HepG2 (cell line): Measurements from ENCODE around the gene RNF150. TPM values are rescaled to one million over a fixed set of nuclear protein-coding genes. Genes with fewer than 3 reads are reported as not detected.

Source experiments
- ATAC-seq: fragments of 200-7000 bp; cut with Tn5 transposase; 3 replicates; pipeline ENCODE4 v1.9.1; 2020; ENCODE audit warnings: mild to moderate bottlenecking, moderate library complexity
- BruUV-seq: library from RNA; stranded (reverse); fragments of 400-500 nt; replicated peaks from 2 replicates; lab custom pipeline; 2021; lab: Mats Ljungman, UMichigan
- CTCF ChIA-PET: fragments of 300-600 bp; formaldehyde crosslinking; extraction: SDS; loops from one replicate; lab custom pipeline; 2021; ENCODE audit warnings: low total read pairs, inconsistent platforms, low intra/inter-chr PET ratio; lab: Yijun Ruan, JAX
- POLR2A ChIA-PET: fragments of 350-600 bp; sonication (Branson Sonifier 250); formaldehyde crosslinking; loops from one replicate; lab custom pipeline; 2020; ENCODE audit warnings: antibody characterized with exemption, inconsistent platforms; lab: Yijun Ruan, JAX
- DNase-seq: peaks from one replicate; pipeline ENCODE4 v3.0.0-alpha.2; 2015; ENCODE audit warnings: low spot score
- FAIRE-seq: peaks from 3 replicates; lab custom pipeline; 2011; peaks lifted over from hg19 to GRCh38; lab: Jason Lieb, UNC
- H2AFZ ChIP-seq: one replicate; pipeline ENCODE4 v1.6.1; 2011; ENCODE audit warnings: low read length, inconsistent platforms
- H3K27ac ChIP-seq: fragments of 300-600 bp; 3 replicates; pipeline ENCODE4 v1.8.0; 2011; ENCODE audit warnings: mixed run types, mild to moderate bottlenecking, mixed read lengths, low read length, inconsistent platforms; ENCODE audit not compliant: insufficient read depth; ENCODE audit errors: extremely low read length
- H3K27me3 ChIP-seq, 2 experiments: fragments of 200-600 bp in 1 of 2; 2 replicates in 1 of 2; 3 replicates in 1 of 2; pipeline versions ENCODE4 v1.6.0 to v1.8.0; 2011; ENCODE audit warnings: low read length in 2 of 2, mild to moderate bottlenecking in 2 of 2, moderate library complexity in 2 of 2, inconsistent platforms in 1 of 2; ENCODE audit not compliant: insufficient read depth in 2 of 2, control insufficient read depth in 1 of 2
- H3K36me3 ChIP-seq, 2 experiments: fragments of 200-600 bp in 1 of 2; replicated peaks in 1 of 2; 2 replicates in 1 of 2; 3 replicates in 1 of 2; pipeline versions ENCODE4 v1.5.1 to v1.8.0; 2011; ENCODE audit warnings: low read length in 2 of 2, inconsistent platforms in 1 of 2; ENCODE audit not compliant: insufficient read depth in 2 of 2, control insufficient read depth in 1 of 2
- H3K4me1 ChIP-seq: 2 replicates; pipeline ENCODE4 v1.5.1; 2012; ENCODE audit warnings: low read length, inconsistent platforms; ENCODE audit not compliant: insufficient read depth
- H3K4me2 ChIP-seq: 2 replicates; pipeline ENCODE4 v1.6.0; 2011; ENCODE audit warnings: low read depth, low read length, inconsistent platforms
- H3K4me3 ChIP-seq, 3 experiments: fragments of 200-600 bp in 1 of 3; sonication (generic), shearing (Covaris generic) in 1 of 3; replicated peaks in 1 of 3; 2 replicates each; pipeline ENCODE4 v1.5.1; 2011 to 2016; ENCODE audit warnings: low read length in 3 of 3, inconsistent platforms in 2 of 3, low read depth in 2 of 3, mild to moderate bottlenecking in 2 of 3, control low read depth in 1 of 3, mixed read lengths in 1 of 3; ENCODE audit not compliant: insufficient read depth in 1 of 3
- H3K79me2 ChIP-seq: one replicate; pipeline ENCODE4 v1.6.1; 2011; ENCODE audit warnings: low read length, inconsistent platforms; ENCODE audit not compliant: insufficient read depth
- H3K9ac ChIP-seq: 2 replicates; pipeline ENCODE4 v1.6.0; 2011; ENCODE audit warnings: mild to moderate bottlenecking, low read depth, low read length, inconsistent platforms; ENCODE audit not compliant: insufficient read depth
- H3K9me3 ChIP-seq: 2 replicates; pipeline ENCODE4 v1.5.1; 2012; ENCODE audit warnings: mild to moderate bottlenecking, low read length
- H4K20me1 ChIP-seq: 2 replicates; pipeline ENCODE4 v1.6.0; 2011; ENCODE audit warnings: inconsistent platforms, mild to moderate bottlenecking, low read length, moderate library complexity; ENCODE audit not compliant: insufficient read depth
- CERS6 ChIP-seq: sonication (generic); formaldehyde crosslinking; IDR thresholded peaks from 2 replicates; pipeline ENCODE4 v1.5.0; 2020; ENCODE audit warnings: missing genetic modification reagents
- MXD1 ChIP-seq: sonication (generic); formaldehyde crosslinking; IDR thresholded peaks from 2 replicates; pipeline ENCODE4 v1.4.0; 2020; ENCODE audit warnings: mild to moderate bottlenecking, missing genetic modification reagents
- NFRKB ChIP-seq: fragments of 450-650 bp; IDR thresholded peaks from 2 replicates; pipeline ENCODE4 v1.6.1; 2017
- RARA ChIP-seq: IDR thresholded peaks from 2 replicates; pipeline ENCODE4 v1.6.1; 2016; ENCODE audit warnings: missing genetic modification reagents, missing compliant biosample characterization
- SIX1 ChIP-seq: sonication (generic); formaldehyde crosslinking; IDR thresholded peaks from 2 replicates; pipeline ENCODE4 v1.4.0; 2020; ENCODE audit warnings: missing genetic modification reagents, borderline replicate concordance
- TMF1 ChIP-seq: sonication (generic); formaldehyde crosslinking; IDR thresholded peaks from 2 replicates; pipeline ENCODE4 v1.8.1; 2022; ENCODE audit warnings: low read depth, missing genetic modification reagents
- USF2 ChIP-seq, 2 experiments: sonication (generic) in 1 of 2; formaldehyde crosslinking in 1 of 2; IDR thresholded peaks; 2 replicates each; pipeline versions ENCODE4 v1.5.1 to v1.6.1; 2011 to 2020; ENCODE audit warnings: borderline replicate concordance in 1 of 2, low read depth in 1 of 2, low read length in 1 of 2, mild to moderate bottlenecking in 1 of 2, missing genetic modification reagents in 1 of 2, moderate library complexity in 1 of 2
- ZFP36 ChIP-seq: fragments of 150-350 bp; IDR thresholded peaks from 2 replicates; pipeline ENCODE4 v1.6.1; 2018; ENCODE audit warnings: borderline replicate concordance, low read length, low read depth; ENCODE audit not compliant: partially characterized antibody
- ZMAT3 ChIP-seq: sonication (generic); formaldehyde crosslinking; conservative IDR thresholded peaks from 2 replicates; pipeline ENCODE4 v1.7.0; 2021; ENCODE audit warnings: missing genetic modification reagents
- ZMYM2 ChIP-seq: sonication (generic); formaldehyde crosslinking; IDR thresholded peaks from 2 replicates; pipeline ENCODE4 v1.8.0; 2022; ENCODE audit warnings: mild to moderate bottlenecking, missing genetic modification reagents
- ZNF335 ChIP-seq: sonication (generic); formaldehyde crosslinking; IDR thresholded peaks from 2 replicates; pipeline ENCODE4 v1.4.0; 2020; ENCODE audit warnings: missing genetic modification reagents
- ZNF33A ChIP-seq: sonication (generic); formaldehyde crosslinking; IDR thresholded peaks from 2 replicates; pipeline ENCODE4 v1.5.1; 2020; ENCODE audit warnings: missing genetic modification reagents, mild to moderate bottlenecking, moderate library complexity, borderline replicate concordance
- ZNF574 ChIP-seq: sonication (generic); formaldehyde crosslinking; IDR thresholded peaks from 2 replicates; pipeline ENCODE4 v1.4.0; 2020; ENCODE audit warnings: missing genetic modification reagents
- ZSCAN29 ChIP-seq: sonication (generic); formaldehyde crosslinking; conservative IDR thresholded peaks from 2 replicates; pipeline ENCODE4 v1.4.0; 2020; ENCODE audit warnings: mild to moderate bottlenecking, missing genetic modification reagents
- WGBS: methylation state at CpG from one replicate; pipeline ENCODE4 v1.1.6; 2017; ENCODE audit warnings: low lambda C conversion rate; 5-methylcytosine and 5-hydroxymethylcytosine counted together
- in situ Hi-C: cut with HindIII; loops from 2 replicates; pipeline ENCODE4 v1.10.0; 2017; ENCODE audit warnings: low pct_unique_long_range_greater_than_20kb; ENCODE audit not compliant: extremely low pct_ligation_motif_present
- intact Hi-C: fragments of 100-400 bp; cut with micrococcal nuclease; formaldehyde crosslinking; loops from one replicate; pipeline ENCODE4 v1.10.0; 2022; ENCODE audit not compliant: unreplicated experiment
- polyA plus RNA-seq, 8 experiments: library from polyadenylated mRNA; depleted of rRNA in 3 of 8; stranded (reverse) in 7 of 8; unstranded in 1 of 8; fragments of >200 nt; fragmentation: Illumina TruSeq in 4 of 8; extraction: Trizol in 4 of 8; gene quantifications; 2 replicates each; pipeline versions ENCODE4 v1.2.1 to v1.2.3, GENCODE V29; 2011 to 2016; ENCODE audit warnings: low read depth in 4 of 8, missing spikeins in 1 of 8, mixed read lengths in 1 of 8; ENCODE audit not compliant: insufficient read depth in 1 of 8
- total RNA-seq, 5 experiments: library from RNA; depleted of rRNA; stranded (reverse); fragments of >200 nt; fragmentation: Illumina TruSeq; extraction: Trizol; gene quantifications; 2 replicates each; pipeline ENCODE4 v1.2.3, GENCODE V29; 2016; ENCODE audit warnings: low read depth in 1 of 5

The RNF150 gene
- total and polyA plus RNA-seq, 2 of the 13 experiments (the other 11 are each of a cell fraction or from before 2014, with no cell fraction given) = 0.02 to 0.03 TPM

- no peak for TF ChIP-seq RARA
- no peak for TF ChIP-seq ZSCAN29
Measured at GRCh38 chr4:140982613-140983340, 150.5 kb downstream of the RNF150 start (continued).

- CTCF ChIA-PET = no interaction called here
- Histone ChIP-seq H3K79me2 (no peaks in the 10 kb centered on the region), H3K4me1 (no peaks in the 10 kb centered on the region), H2AFZ (no peak overlapping the region), H3K4me2 (no peak overlapping the region), H3K27me3 (no peaks in the 10 kb centered on the region), H4K20me1 (no peaks in the 10 kb centered on the region), H3K9ac (no peak overlapping the region), H3K4me3 (no peak overlapping the region), H3K9me3 (no peaks in the 10 kb centered on the region), H3K36me3 (no peaks in the 10 kb centered on the region), H3K27ac (no peak overlapping the region)
- WGBS = 14% methylated on average over 5 of the region's 5 CpGs
- in situ Hi-C loops (no loop called here), intact Hi-C loops (no loop called here)
- ATAC-seq (no peak), FAIRE-seq (no peak), DNase-seq (no peak)
- POLR2A ChIA-PET = no interaction called here
- BruUV-seq = no TSS peak
- no peak for TF ChIP-seq SIX1
- TF ChIP-seq USF2 (IDR thresholded peaks at IDR 0.05; ENCODE audit: low read depth, low read length) = no peak
- TF ChIP-seq USF2 (CRISPR knock-in tag; IDR thresholded peaks at IDR 0.05; ENCODE audit: borderline replicate concordance) = no peak
- TF ChIP-seq ZNF335 = no peak
- no peak for TF ChIP-seq ZMYM2
- no peak for TF ChIP-seq MXD1 (CRISPR knock-in tag)
- TF ChIP-seq TMF1 (CRISPR knock-in tag) = no peak
- no peak for TF ChIP-seq ZNF574 (CRISPR knock-in tag)
- TF ChIP-seq ZNF33A (CRISPR knock-in tag) = no peak
- no peak for TF ChIP-seq ZMAT3 (CRISPR knock-in tag)
- no peak for TF ChIP-seq NFRKB
- no peak for TF ChIP-seq CERS6 (CRISPR knock-in tag)
- TF ChIP-seq ZFP36 = no peak
Measured at GRCh38 chr4:140980426-140981200, 152.7 kb downstream of the RNF150 start.
